CD4-positive, alpha-beta T cell treated with Interleukin-4 for 4 hours (primary cell): Measurements from ENCODE around the gene SEPTIN5.

Experiments
- DNase-seq: peaks from one replicate; pipeline ENCODE4 v3.0.0-alpha.2; 2020

Gene SEPTIN5

DNA sequence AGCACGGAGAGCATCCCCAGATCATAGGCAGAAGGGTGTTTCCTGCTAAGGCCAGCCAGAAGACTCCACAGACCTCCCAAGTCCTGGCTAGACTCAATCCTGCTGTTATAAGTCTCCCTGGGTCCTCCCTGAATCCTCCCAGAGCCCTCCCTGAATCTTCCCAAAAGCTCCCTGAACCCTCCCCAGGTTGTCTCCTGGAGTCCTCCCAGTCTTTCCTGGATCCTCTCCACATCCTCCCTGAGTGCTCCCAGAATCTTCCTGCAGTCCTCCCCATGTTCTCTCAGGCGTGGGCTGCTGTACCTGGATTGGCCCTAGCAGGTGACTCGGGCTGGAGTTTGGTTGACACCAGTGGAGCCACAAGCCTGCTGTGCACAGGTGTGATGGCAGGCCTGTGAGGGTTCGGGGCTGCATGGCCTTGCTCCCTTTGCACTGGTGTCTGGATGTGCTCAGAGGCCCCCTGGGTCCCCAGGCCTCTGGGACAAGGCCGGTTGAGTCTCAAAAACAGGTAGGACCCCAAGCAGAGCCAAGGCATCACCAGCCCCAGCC, 20.6 kb downstream of the SEPTIN5 start:
- DNase-seq, result no peak

- DNase-seq, result no peak
Observed at GRCh38 chr22:19735665-19736510, 21.6 kb downstream of the SEPTIN5 start.

- no peak for DNase-seq
Observed at GRCh38 chr22:19737846-19738663, 23.8 kb downstream of the SEPTIN5 start.

DNA sequence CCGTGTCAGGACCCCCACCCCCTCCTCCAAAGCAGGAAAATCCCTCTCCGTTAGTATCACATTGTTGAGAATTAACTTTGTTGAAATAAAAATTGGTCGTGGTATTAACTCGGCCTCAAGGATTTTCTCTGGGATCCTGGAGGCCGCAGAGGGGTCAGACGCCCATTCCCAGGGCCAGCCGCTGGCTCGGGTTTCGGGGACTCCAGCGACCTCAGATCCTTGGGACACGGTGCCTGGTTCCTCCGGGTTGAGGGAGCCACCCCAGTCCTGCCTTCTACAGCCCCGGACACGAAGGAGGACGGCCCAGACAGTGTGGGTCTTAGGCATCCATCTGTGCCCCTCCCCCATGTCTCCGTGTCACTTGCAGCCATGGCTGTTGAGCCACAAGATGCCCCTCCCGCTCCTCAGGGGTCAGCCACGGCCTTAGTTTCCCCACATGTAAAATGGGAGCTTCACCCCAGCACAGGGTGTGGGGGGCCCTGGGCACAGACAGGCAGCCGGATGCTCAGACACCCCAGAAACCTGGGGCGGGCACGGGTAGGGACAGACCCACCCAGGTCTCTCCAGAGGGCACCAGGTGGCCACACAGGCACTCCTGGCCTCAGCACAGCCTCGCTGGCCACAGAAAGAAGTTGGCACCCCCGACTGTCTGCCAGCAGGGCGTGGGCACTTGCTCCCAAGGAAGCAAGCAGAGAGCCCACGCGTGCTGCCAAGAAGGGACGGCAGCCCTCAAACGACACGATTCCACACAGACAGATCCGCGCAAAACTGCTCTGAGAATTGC, 24.6 kb downstream of the SEPTIN5 start:
- DNase-seq, result no peak

DNA sequence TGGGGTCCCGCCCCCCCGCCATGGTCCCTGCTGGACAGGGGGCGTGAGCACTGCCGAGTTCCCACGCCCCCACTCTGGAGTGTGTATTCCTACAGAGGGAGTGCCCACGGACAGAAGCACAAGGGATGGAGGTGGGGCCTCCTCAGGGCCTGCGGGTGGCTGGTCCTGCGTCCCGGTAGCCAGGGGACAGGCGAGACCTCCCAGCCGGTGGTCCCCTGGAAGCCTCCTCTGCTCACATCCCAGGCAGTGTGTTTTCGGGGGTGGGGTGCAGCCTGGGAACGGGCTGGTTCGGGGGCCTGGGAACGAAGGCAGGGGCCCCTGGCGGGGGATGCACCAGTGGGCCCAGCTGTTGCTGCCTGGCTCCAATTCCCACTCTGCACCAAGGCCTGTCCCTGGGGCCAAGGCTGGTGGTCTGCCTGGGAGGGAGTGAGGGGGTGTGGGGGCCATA, 25.2 kb downstream of the SEPTIN5 start:
- DNase-seq, result no peak

- DNase-seq, result no peak
Observed at GRCh38 chr22:19739911-19740449, 25.7 kb downstream of the SEPTIN5 start.

DNA sequence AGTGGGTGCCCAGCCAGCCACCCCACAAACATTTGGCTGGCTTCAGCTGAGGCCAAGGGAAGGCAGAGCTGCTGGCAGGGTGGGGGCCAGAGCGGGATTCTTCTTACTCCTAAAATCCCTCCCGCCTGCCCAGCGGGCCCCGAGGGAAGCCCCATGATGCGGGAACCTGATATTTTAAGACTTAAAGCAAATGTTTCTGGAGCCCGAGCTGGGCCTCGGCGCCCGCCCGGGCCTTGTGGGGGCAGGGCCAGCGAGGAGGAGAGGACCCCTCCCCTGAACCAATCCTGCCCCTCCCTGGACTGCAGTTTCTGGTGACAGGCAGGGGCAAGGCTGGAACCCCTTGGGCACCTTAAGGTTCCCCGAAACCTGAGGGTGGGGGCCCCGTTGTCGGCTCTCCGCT, 26.3 kb downstream of the SEPTIN5 start:
- DNase-seq, result no peak

DNA sequence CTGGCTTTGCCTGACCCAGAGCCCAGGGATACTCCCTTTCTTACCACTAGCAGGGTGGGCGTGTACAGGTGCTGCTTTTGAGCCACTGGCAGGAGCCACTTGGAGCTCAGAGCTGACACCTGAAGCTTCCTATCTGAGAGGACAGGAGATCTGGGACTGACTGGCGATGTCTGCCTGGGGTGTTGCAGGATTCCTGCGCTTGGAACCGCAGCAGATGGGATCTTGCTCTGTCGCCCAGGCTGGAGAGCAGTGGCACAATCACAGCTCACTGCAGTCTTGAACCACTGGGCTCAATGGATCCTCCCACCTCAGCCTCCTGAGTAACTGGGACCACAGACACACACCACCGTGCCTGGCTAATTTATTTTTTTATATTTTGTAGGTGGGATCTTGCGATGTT, 26.8 kb downstream of the SEPTIN5 start:
- no peak for DNase-seq

- DNase-seq, result no peak
Observed at GRCh38 chr22:19742160-19743066, 28.1 kb downstream of the SEPTIN5 start.

DNA sequence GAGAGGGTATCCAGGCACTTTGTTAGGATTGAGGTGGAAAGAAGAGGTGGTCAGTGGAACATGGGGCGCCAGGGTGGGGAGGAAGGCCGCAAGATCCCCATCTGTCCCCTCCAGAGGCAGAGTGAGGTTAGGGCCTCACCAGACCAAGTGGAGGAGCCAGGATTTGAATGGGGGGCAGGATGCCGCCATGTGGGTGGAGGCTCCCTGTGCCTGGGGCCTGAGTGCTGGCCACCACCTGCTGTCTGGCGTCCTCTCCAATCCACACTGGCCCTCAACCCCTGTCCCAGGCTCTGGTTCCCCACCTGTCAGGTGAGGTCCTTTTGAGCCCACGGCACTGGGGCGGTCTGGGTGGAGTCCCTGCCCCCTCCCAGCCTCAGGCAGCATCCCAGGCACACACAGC, 28.8 kb downstream of the SEPTIN5 start:
- no peak for DNase-seq

DNA sequence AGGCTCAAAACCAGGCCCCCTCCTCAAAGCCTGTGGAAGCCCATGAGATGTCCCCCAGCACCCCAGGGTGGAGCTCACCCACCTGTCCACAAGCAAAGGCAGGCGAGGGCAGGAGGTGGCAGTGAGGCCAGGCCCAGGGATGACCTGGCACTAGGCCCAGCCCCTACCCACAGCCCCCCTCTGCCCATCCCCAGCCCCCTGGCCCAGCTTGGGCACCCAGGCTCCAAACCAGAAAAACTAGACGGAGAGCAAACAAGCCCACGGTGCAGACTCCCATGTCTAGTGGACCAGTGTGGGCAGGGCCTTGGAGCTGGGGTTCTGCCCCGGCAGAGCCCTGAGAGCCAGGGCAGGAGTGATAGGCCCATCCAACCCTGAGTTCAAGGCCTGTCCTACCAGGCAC, 29.3 kb downstream of the SEPTIN5 start:
- DNase-seq, result no peak

GRCh38 chr22:19744350-19745006, 30.2 kb downstream of the SEPTIN5 start:
- DNase-seq, result no peak

GRCh38 chr22:19745155-19746101, 31.1 kb downstream of the SEPTIN5 start:
- DNase-seq, result no peak

DNA sequence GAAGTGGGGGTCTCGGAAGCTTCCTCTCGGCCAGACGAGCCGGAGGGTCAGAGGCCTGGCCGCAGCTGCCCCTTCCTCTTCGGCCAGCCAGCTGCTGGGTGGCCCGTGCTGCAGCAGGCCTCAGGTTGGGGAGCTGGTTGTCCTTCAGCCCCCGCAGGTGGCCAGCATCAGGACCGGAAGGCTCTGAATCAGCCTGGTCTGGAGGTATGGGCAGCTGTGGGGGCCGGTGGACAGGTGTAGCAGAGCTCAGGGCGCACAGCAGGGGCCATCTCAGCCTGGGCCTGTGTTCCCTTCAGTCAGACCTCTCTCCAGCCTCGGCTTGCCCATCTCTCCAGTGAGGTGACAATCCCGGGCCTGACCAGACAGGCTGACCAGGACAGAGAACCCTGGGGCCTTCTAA, 32.4 kb downstream of the SEPTIN5 start:
- DNase-seq, result no peak

DNA sequence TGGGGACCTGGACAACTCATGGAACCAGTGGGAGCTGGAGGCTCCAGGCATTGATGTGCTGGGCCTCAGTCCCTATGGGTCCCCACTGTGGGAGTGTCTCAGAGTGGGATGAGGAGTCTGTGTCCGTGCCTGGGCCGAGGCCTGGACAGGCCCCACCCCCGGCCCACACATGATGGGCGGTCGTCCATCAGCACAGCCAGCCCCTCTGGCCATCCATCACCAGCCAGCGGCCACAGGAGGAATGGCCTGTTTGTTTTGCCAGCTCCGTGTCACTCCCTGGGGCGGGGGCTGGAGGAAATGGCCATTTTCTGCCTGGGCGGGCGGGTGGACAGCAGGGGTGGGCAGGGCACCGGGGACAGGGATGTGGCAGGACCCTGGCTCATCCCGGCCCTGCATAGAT, 33.2 kb downstream of the SEPTIN5 start:
- DNase-seq, result no peak

GRCh38 chr22:19748139-19748538, 33.8 kb downstream of the SEPTIN5 start:
- no peak for DNase-seq

- no peak for DNase-seq
Observed at GRCh38 chr22:19748991-19749664, 34.8 kb downstream of the SEPTIN5 start.

- no peak for DNase-seq
Observed at GRCh38 chr22:19749876-19750275, 35.6 kb downstream of the SEPTIN5 start.
